ENCODE measurements around the gene TRIM31.

TRIM31 gene

DNA sequence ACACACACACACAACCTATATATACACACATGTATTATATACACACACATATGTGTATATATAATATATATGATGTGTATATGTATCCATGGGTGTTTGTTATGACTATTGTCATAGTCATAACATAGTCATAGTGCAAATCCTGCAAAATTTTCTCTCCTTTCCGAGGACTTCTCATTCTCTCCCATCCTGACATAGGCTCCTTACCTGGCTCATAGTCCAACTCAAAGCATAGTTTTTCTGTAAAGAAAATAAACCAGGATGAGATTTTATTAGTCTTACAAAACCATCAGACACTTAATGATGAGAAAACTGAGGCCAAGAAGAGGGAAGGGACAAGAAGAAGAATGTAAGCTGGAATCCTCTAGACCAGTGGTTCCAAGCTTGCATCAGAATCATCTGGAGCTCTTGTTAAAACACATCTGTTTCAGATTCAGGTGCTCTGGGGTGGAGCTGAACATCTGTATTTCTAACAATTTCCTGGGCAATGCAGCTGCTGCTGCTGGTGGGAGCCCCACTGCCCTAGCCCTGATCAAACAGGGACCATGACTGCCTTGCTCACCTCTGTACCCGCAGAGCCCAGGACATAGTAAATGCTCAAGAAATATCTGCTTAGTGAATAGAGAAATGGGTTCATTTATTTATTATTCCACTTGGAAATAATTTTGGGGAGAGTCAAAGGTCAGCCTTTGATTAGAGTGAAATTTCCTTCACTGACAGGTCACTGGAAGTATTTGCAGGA lies 42.8 kb upstream of the TRIM31 start:
- no peak for TF ChIP-seq CTCF (IDR thresholded peaks at IDR 0.05; ENCODE audit: insufficient read depth, low read length, poor library complexity, severe bottlenecking)
- Histone ChIP-seq H3K27me3 (replicated peaks; ENCODE audit: control insufficient read depth, insufficient read depth, low read length) (no peaks in the 10 kb centered on the region), H3K36me3 (ENCODE audit: control insufficient read depth, insufficient read depth, low read length) (no peaks in the 10 kb centered on the region), H3K4me3 (replicated peaks; ENCODE audit: low read depth, low read length) (no peak overlapping the region)
- DNase-seq (ENCODE audit: extremely low read depth, insufficient read length) = no peak

DNA sequence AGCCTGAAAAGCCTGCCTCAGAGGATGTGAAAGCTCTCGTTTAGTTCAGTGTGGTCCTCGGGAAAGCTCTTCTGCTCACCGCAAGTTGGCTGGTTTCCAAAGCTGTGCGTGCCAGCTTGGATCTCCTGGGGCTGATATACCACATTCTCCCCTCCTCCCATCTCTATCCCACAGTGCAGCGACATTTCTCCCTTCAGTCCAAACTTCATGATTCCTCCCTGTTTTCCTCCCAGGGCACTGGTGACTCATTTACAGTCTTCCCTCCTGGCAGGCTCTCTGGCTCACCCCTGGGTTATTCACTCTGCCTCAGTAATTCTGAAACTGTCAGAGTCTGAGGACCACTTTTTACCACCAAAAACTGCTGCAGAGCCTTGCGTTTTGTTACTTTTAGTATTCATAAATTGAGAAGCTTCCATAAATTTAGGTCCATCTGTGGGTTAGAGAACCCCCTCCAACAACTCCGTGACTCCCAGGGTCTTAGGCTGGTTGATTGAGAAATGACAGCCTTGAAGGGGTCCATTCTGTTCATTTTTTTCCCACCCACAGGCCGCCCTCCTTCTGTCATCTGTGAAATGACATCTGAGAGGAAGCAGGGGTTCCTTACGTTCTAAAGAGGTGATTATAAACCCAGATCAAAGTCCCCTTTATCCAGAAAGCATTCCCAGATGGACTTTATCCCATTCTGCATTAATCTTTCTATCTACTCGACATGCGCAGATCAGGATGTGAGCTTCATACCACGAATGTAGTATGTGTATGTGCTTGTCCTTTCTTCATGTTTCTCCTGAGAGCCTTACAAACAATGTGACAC lies 42.0 kb upstream of the TRIM31 start:
- Histone ChIP-seq H3K4me3 (replicated peaks; ENCODE audit: low read depth, low read length) (no peak overlapping the region), H3K27me3 (replicated peaks; ENCODE audit: control insufficient read depth, insufficient read depth, low read length) (no peaks in the 10 kb centered on the region), H3K36me3 (ENCODE audit: control insufficient read depth, insufficient read depth, low read length) (no peaks in the 10 kb centered on the region)
- no peak for DNase-seq (ENCODE audit: extremely low read depth, insufficient read length)
- TF ChIP-seq CTCF (IDR thresholded peaks at IDR 0.05; ENCODE audit: insufficient read depth, low read length, poor library complexity, severe bottlenecking) = no peak

DNA sequence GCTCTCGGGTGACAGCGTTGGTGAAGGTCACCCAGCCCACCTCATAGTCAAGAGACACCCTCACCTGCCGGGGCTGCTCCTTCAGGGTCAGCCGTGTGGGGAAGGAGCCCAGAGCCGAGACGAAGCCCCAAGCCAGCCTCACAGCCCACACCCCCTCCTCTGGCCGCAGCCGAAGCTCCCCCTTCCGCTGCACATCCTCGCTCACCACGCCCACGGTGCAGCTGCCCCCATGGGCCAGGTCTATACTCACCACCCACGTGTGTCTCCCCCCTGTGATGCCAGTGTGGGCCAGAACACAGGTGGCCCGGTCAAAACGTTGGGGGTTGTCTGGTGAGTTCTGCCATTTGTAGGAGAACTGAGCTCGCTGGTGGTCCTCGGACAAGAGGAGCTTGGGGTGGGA lies 41.2 kb upstream of the TRIM31 start:
- no peaks in the 10 kb centered on the region for H3K27me3 ChIP-seq (replicated peaks; ENCODE audit: control insufficient read depth, insufficient read depth, low read length)
- no peak overlapping the region for H3K4me3 ChIP-seq (replicated peaks; ENCODE audit: low read depth, low read length)
- H3K36me3 ChIP-seq (ENCODE audit: control insufficient read depth, insufficient read depth, low read length) = no peaks in the 10 kb centered on the region
- TF ChIP-seq CTCF (IDR thresholded peaks at IDR 0.05; ENCODE audit: insufficient read depth, low read length, poor library complexity, severe bottlenecking) = no peak
- no peak for DNase-seq (ENCODE audit: extremely low read depth, insufficient read length)

- TF ChIP-seq CTCF (IDR thresholded peaks at IDR 0.05; ENCODE audit: insufficient read depth, low read length, poor library complexity, severe bottlenecking) = no peak
These were observed 40.2 kb upstream of the TRIM31 start for GRCh38 chr6:30152910-30153610.

DNA sequence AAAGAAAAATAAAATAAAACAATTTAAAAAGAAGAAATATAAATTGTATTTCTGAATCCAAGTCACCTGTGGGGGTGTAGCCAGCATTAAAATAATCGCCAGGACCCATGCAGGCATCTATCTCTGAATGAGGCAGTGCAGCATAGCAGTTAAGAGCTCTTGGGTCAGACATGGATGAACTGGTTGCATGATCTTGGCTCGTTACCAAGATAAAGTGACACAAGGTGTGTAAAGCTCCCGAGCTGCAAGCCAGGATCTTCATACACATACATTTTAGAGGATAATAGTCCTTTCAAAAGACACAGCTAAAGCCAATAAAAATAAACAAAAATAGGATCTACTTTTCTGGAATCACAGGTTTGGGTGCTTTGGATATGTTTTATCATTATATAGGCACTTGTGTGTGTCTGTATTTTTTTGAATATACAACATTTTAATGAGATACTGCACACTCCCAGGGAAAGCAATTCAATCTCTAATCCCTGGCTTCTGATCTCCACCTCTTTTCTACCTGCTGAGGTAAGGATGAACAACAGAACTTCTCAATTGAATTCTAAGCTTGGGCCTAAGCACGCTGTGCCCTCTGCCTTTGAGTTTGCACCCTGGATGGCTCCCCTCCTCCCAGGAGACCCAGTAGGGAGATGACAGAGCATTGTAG lies 39.3 kb upstream of the TRIM31 start:
- TF ChIP-seq CTCF (IDR thresholded peaks at IDR 0.05; ENCODE audit: insufficient read depth, low read length, poor library complexity, severe bottlenecking) = no peak
- Histone ChIP-seq H3K4me3 (replicated peaks; ENCODE audit: low read depth, low read length) (no peak overlapping the region), H3K27me3 (replicated peaks; ENCODE audit: control insufficient read depth, insufficient read depth, low read length) (no peaks in the 10 kb centered on the region), H3K36me3 (ENCODE audit: control insufficient read depth, insufficient read depth, low read length) (no peaks in the 10 kb centered on the region)
- no peak for DNase-seq (ENCODE audit: extremely low read depth, insufficient read length)

More at GRCh38 chr6:30152910-30153610, 40.2 kb upstream of the TRIM31 start:
- DNase-seq (ENCODE audit: extremely low read depth, insufficient read length) = no peak
- Histone ChIP-seq H3K4me3 (replicated peaks; ENCODE audit: low read depth, low read length) (no peak overlapping the region), H3K27me3 (replicated peaks; ENCODE audit: control insufficient read depth, insufficient read depth, low read length) (no peaks in the 10 kb centered on the region), H3K36me3 (ENCODE audit: control insufficient read depth, insufficient read depth, low read length) (no peaks in the 10 kb centered on the region)

Data from GM06990 (cell line).